Fibroblast of upper back skin (primary cell): Measurements from ENCODE around the gene CYP27A1.

Source experiments
- DNase-seq: peaks from one replicate; pipeline ENCODE4 v3.0.0-alpha.2; 2013

The CYP27A1 gene

GRCh38 chr2:218776488-218776887, 5.5 kb upstream of the CYP27A1 start:
- no peak for DNase-seq

- no peak for DNase-seq
Measured at GRCh38 chr2:218777276-218777990, 4.5 kb upstream of the CYP27A1 start.

- no peak for DNase-seq
Measured at GRCh38 chr2:218780046-218780445, 1.9 kb upstream of the CYP27A1 start.

- DNase-seq = no peak
Measured at GRCh38 chr2:218780851-218781690, 876 bp upstream of the CYP27A1 start.

GRCh38 chr2:218782528-218782844, 539 bp downstream of the CYP27A1 start:
- no peak for DNase-seq

- DNase-seq = no peak
Measured at GRCh38 chr2:218783688-218784087, 1.7 kb downstream of the CYP27A1 start.

- DNase-seq = no peak
Measured at GRCh38 chr2:218785103-218785502, 3.2 kb downstream of the CYP27A1 start.

GRCh38 chr2:218786133-218786532, 4.2 kb downstream of the CYP27A1 start:
- no peak for DNase-seq

- DNase-seq = no peak
Measured at GRCh38 chr2:218788529-218789255, 6.7 kb downstream of the CYP27A1 start.

- no peak for DNase-seq
Measured at GRCh38 chr2:218792433-218792832, 10.5 kb downstream of the CYP27A1 start.

GRCh38 chr2:218796691-218797090, 14.7 kb downstream of the CYP27A1 start:
- DNase-seq = no peak

- DNase-seq = no peak
Measured at GRCh38 chr2:218798767-218799504, 17.0 kb downstream of the CYP27A1 start.

- no peak for DNase-seq
Measured at GRCh38 chr2:218799990-218800389, 18.0 kb downstream of the CYP27A1 start.

GRCh38 chr2:218802386-218802994, 20.5 kb downstream of the CYP27A1 start:
- no peak for DNase-seq

- no peak for DNase-seq
Measured at GRCh38 chr2:218804817-218805216, 22.9 kb downstream of the CYP27A1 start.

GRCh38 chr2:218805627-218806026, 23.7 kb downstream of the CYP27A1 start:
- DNase-seq = peak; percentile 62

GRCh38 chr2:218806346-218806978, 24.5 kb downstream of the CYP27A1 start:
- DNase-seq = peak; percentile 100

- no peak for DNase-seq
Measured at GRCh38 chr2:218807626-218808025, 25.7 kb downstream of the CYP27A1 start.

GRCh38 chr2:218809515-218809914, 27.6 kb downstream of the CYP27A1 start:
- DNase-seq = no peak

- no peak for DNase-seq
Measured at GRCh38 chr2:218810256-218810655, 28.3 kb downstream of the CYP27A1 start.

GRCh38 chr2:218811382-218811781, 29.4 kb downstream of the CYP27A1 start:
- DNase-seq = peak; percentile 31
